ENCODE data around the gene SDC4. TPM values are rescaled to one million over a fixed set of nuclear protein-coding genes. Genes with fewer than 3 reads are reported as not detected.
A peak's percentile ranks its signal among the peaks of the same experiment; 100 is the strongest.

The SDC4 gene
- polyA plus RNA-seq (2012; ENCODE audit: missing spikeins), result 3.3 TPM

- DNase-seq (ENCODE audit: insufficient read length), result peak; percentile 51
- TF ChIP-seq POLR2AphosphoS5 (IDR thresholded peaks at IDR 0.05; ENCODE audit: low read depth, low read length) (no peak), TAF1 (IDR thresholded peaks at IDR 0.05; ENCODE audit: borderline replicate concordance, low read depth, low read length) (no peak), POLR2A (IDR thresholded peaks at IDR 0.05; ENCODE audit: low read depth, low read length) (peak; percentile 61; the same call in 1 of the 2 replicates)
- FAIRE-seq, result no peak
Observed at GRCh38 chr20:45347936-45348778, at the start of gene SDC4. Gene SDC4, minus strand, starts transcription at chr20:45348424. Its CDS starts 40 bp downstream, at chr20:45348384.

GRCh38 chr20:45395114-45395415 is 46.8 kb upstream of the SDC4 start:
- TF ChIP-seq POLR2AphosphoS5 (IDR thresholded peaks at IDR 0.05; ENCODE audit: low read depth, low read length) (no peak), TAF1 (IDR thresholded peaks at IDR 0.05; ENCODE audit: borderline replicate concordance, low read depth, low read length) (no peak), POLR2A (IDR thresholded peaks at IDR 0.05; ENCODE audit: low read depth, low read length) (no peak)
- no peak for FAIRE-seq
- no peak for DNase-seq (ENCODE audit: insufficient read length)

GRCh38 chr20:45394221-45395113 is 46.2 kb upstream of the SDC4 start:
- DNase-seq (ENCODE audit: insufficient read length), result no peak
- TF ChIP-seq POLR2A (IDR thresholded peaks at IDR 0.05; ENCODE audit: low read depth, low read length) (no peak), TAF1 (IDR thresholded peaks at IDR 0.05; ENCODE audit: borderline replicate concordance, low read depth, low read length) (no peak), POLR2AphosphoS5 (IDR thresholded peaks at IDR 0.05; ENCODE audit: low read depth, low read length) (no peak)
- no peak for FAIRE-seq

GRCh38 chr20:45392733-45393132 is 44.5 kb upstream of the SDC4 start:
- TF ChIP-seq POLR2AphosphoS5 (IDR thresholded peaks at IDR 0.05; ENCODE audit: low read depth, low read length), result no peak
- no peak for TF ChIP-seq POLR2A (IDR thresholded peaks at IDR 0.05; ENCODE audit: low read depth, low read length)
- no peak for TF ChIP-seq TAF1 (IDR thresholded peaks at IDR 0.05; ENCODE audit: borderline replicate concordance, low read depth, low read length)
- DNase-seq (ENCODE audit: insufficient read length), result no peak
- no peak for FAIRE-seq

- DNase-seq (ENCODE audit: insufficient read length), result no peak
- no peak for TF ChIP-seq POLR2AphosphoS5 (IDR thresholded peaks at IDR 0.05; ENCODE audit: low read depth, low read length)
- no peak for TF ChIP-seq TAF1 (IDR thresholded peaks at IDR 0.05; ENCODE audit: borderline replicate concordance, low read depth, low read length)
- TF ChIP-seq POLR2A (IDR thresholded peaks at IDR 0.05; ENCODE audit: low read depth, low read length), result no peak
- no peak for FAIRE-seq
Observed at GRCh38 chr20:45391559-45391958, 43.3 kb upstream of the SDC4 start.

GRCh38 chr20:45390931-45391330 is 42.7 kb upstream of the SDC4 start:
- no peak for TF ChIP-seq POLR2A (IDR thresholded peaks at IDR 0.05; ENCODE audit: low read depth, low read length)
- TF ChIP-seq TAF1 (IDR thresholded peaks at IDR 0.05; ENCODE audit: borderline replicate concordance, low read depth, low read length), result no peak
- TF ChIP-seq POLR2AphosphoS5 (IDR thresholded peaks at IDR 0.05; ENCODE audit: low read depth, low read length), result no peak
- FAIRE-seq, result no peak
- no peak for DNase-seq (ENCODE audit: insufficient read length)

GRCh38 chr20:45387274-45387673 is 39.0 kb upstream of the SDC4 start:
- TF ChIP-seq POLR2A (IDR thresholded peaks at IDR 0.05; ENCODE audit: low read depth, low read length), result no peak
- no peak for TF ChIP-seq POLR2AphosphoS5 (IDR thresholded peaks at IDR 0.05; ENCODE audit: low read depth, low read length)
- no peak for TF ChIP-seq TAF1 (IDR thresholded peaks at IDR 0.05; ENCODE audit: borderline replicate concordance, low read depth, low read length)
- FAIRE-seq (no peak), DNase-seq (ENCODE audit: insufficient read length) (no peak)

GRCh38 chr20:45378191-45378590 is 30.0 kb upstream of the SDC4 start, which contains the start of gene TP53TG5:
Gene TP53TG5, minus strand, starts transcription at chr20:45378325. Its CDS starts 89 bp downstream, at chr20:45378236.
- no peak for FAIRE-seq
- TF ChIP-seq POLR2AphosphoS5 (IDR thresholded peaks at IDR 0.05; ENCODE audit: low read depth, low read length), result no peak
- TF ChIP-seq TAF1 (IDR thresholded peaks at IDR 0.05; ENCODE audit: borderline replicate concordance, low read depth, low read length), result no peak
- no peak for TF ChIP-seq POLR2A (IDR thresholded peaks at IDR 0.05; ENCODE audit: low read depth, low read length)
- no peak for DNase-seq (ENCODE audit: insufficient read length)

GRCh38 chr20:45377269-45377668 is 29.0 kb upstream of the SDC4 start:
- DNase-seq (ENCODE audit: insufficient read length) (no peak), FAIRE-seq (no peak)
- no peak for TF ChIP-seq POLR2AphosphoS5 (IDR thresholded peaks at IDR 0.05; ENCODE audit: low read depth, low read length)
- no peak for TF ChIP-seq POLR2A (IDR thresholded peaks at IDR 0.05; ENCODE audit: low read depth, low read length)
- TF ChIP-seq TAF1 (IDR thresholded peaks at IDR 0.05; ENCODE audit: borderline replicate concordance, low read depth, low read length), result no peak

- DNase-seq (ENCODE audit: insufficient read length) (no peak), FAIRE-seq (no peak)
- TF ChIP-seq TAF1 (IDR thresholded peaks at IDR 0.05; ENCODE audit: borderline replicate concordance, low read depth, low read length) (no peak), POLR2A (IDR thresholded peaks at IDR 0.05; ENCODE audit: low read depth, low read length) (no peak), POLR2AphosphoS5 (IDR thresholded peaks at IDR 0.05; ENCODE audit: low read depth, low read length) (no peak)
Observed at GRCh38 chr20:45374966-45375365, 26.7 kb upstream of the SDC4 start.

GRCh38 chr20:45374101-45374467 is 25.9 kb upstream of the SDC4 start:
- no peak for TF ChIP-seq TAF1 (IDR thresholded peaks at IDR 0.05; ENCODE audit: borderline replicate concordance, low read depth, low read length)
- no peak for TF ChIP-seq POLR2A (IDR thresholded peaks at IDR 0.05; ENCODE audit: low read depth, low read length)
- no peak for TF ChIP-seq POLR2AphosphoS5 (IDR thresholded peaks at IDR 0.05; ENCODE audit: low read depth, low read length)
- FAIRE-seq, result no peak
- no peak for DNase-seq (ENCODE audit: insufficient read length)
